B cell (primary cell): Measurements from ENCODE around the gene SRXN1. TPM values are rescaled to one million over a fixed set of nuclear protein-coding genes. Genes with fewer than 3 reads are reported as not detected.

Source experiments
- ATAC-seq: fragments of 200-7000 bp; cut with Tn5 transposase; one replicate; pipeline ENCODE4 v1.10.0; 2021; ENCODE audit warnings: low read depth, mild to moderate bottlenecking, moderate number of reproducible peaks, moderate library complexity
- CTCF ChIA-PET: fragments of 350-600 bp; sonication (Branson Sonifier 250); formaldehyde crosslinking; loops from one replicate; lab custom pipeline; 2021; ENCODE audit warnings: antibody characterized with exemption, inconsistent platforms; lab: Charles Lee
- POLR2A ChIA-PET: fragments of 350-600 bp; sonication (Branson Sonifier 250); formaldehyde crosslinking; loops from one replicate; lab custom pipeline; 2021; ENCODE audit warnings: antibody characterized with exemption; lab: Charles Lee
- DNase-seq: peaks from one replicate; pipeline ENCODE4 v3.0.0; 2013
- H2AFZ ChIP-seq: 2 replicates; pipeline ENCODE4 v1.6.1; 2012; ENCODE audit warnings: mild to moderate bottlenecking, low read depth, low read length; ENCODE audit not compliant: insufficient read depth, poor library complexity, severe bottlenecking
- H3K27ac ChIP-seq, 2 donors: 1 replicate in 1 of 2; 2 replicates in 1 of 2; pipeline ENCODE4 v1.5.1; 2012 to 2013; ENCODE audit warnings: low read length in 2 of 2, mild to moderate bottlenecking in 2 of 2, moderate library complexity in 1 of 2
- H3K27me3 ChIP-seq, 4 experiments: fragments of 200-600 bp in 1 of 4; sonication (generic) in 1 of 4; replicated peaks in 1 of 4; 1 replicate in 2 of 4; 2 replicates in 2 of 4; pipeline versions ENCODE4 v1.6.1 to v1.7.0; 2013 to 2016; ENCODE audit warnings: low read length in 3 of 4, mild to moderate bottlenecking in 2 of 4, mixed read lengths in 1 of 4, moderate library complexity in 1 of 4; ENCODE audit not compliant: insufficient read depth in 4 of 4, control insufficient read depth in 3 of 4; ENCODE audit errors: control extremely low read depth in 1 of 4
- H3K36me3 ChIP-seq, 2 experiments: replicated peaks in 1 of 2; 1 replicate in 1 of 2; 2 replicates in 1 of 2; pipeline versions ENCODE4 v1.6.1 to v1.7.1; 2013; ENCODE audit warnings: low read length in 1 of 2; ENCODE audit not compliant: insufficient read depth in 2 of 2, control insufficient read depth in 1 of 2; ENCODE audit errors: control extremely low read depth in 1 of 2, extremely low read depth in 1 of 2
- H3K4me1 ChIP-seq, 2 donors: fragments of 200-600 bp in 1 of 2; sonication (generic) in 1 of 2; 1 replicate in 1 of 2; 2 replicates in 1 of 2; pipeline versions ENCODE4 v1.5.1 to v1.6.1; 2013 to 2017; ENCODE audit warnings: low read length in 2 of 2; ENCODE audit not compliant: control insufficient read depth in 2 of 2, insufficient read depth in 2 of 2
- H3K4me2 ChIP-seq: replicated peaks from 2 replicates; pipeline ENCODE3; 2012; ENCODE audit warnings: mild to moderate bottlenecking, low read depth, low read length; ENCODE audit not compliant: poor library complexity, severe bottlenecking
- H3K4me3 ChIP-seq, 5 experiments: fragments of 200-600 bp in 1 of 5; sonication (generic) in 1 of 5; 1 replicate in 3 of 5; 2 replicates in 2 of 5; pipeline versions ENCODE4 v1.5.1 to v1.7.0; 2011 to 2016; ENCODE audit warnings: low read length in 4 of 5, mild to moderate bottlenecking in 4 of 5, low read depth in 2 of 5, control low read depth in 1 of 5, moderate library complexity in 1 of 5; ENCODE audit not compliant: insufficient read depth in 1 of 5; ENCODE audit errors: control extremely low read depth in 1 of 5, extremely low read depth in 1 of 5
- H3K79me2 ChIP-seq: fragments of 200-600 bp; sonication (generic); one replicate; pipeline ENCODE4 v1.6.0; 2016; ENCODE audit warnings: low read length; ENCODE audit not compliant: control insufficient read depth, insufficient read depth
- H3K9ac ChIP-seq: fragments of 200-600 bp; sonication (generic); 2 replicates; pipeline ENCODE4 v1.6.1; 2017; ENCODE audit warnings: mild to moderate bottlenecking, low read length, moderate library complexity
- H3K9me3 ChIP-seq, 3 donors: one replicate each; pipeline versions ENCODE4 v1.6.1 to v1.7.1; 2013; ENCODE audit warnings: low read length in 2 of 3; ENCODE audit not compliant: control insufficient read depth in 2 of 3, insufficient read depth in 1 of 3; ENCODE audit errors: control extremely low read depth in 1 of 3
- H4K20me1 ChIP-seq: 2 replicates; pipeline ENCODE4 v1.6.0; 2012; ENCODE audit warnings: mild to moderate bottlenecking, low read length; ENCODE audit not compliant: insufficient read depth, control insufficient read depth, poor library complexity, severe bottlenecking
- H3K27ac Mint-ChIP-seq: one replicate; pipeline ENCODE4 v1.8.0; 2021; ENCODE audit warnings: mixed read lengths
- H3K27me3 Mint-ChIP-seq: one replicate; pipeline ENCODE4 v1.8.0; 2021; ENCODE audit warnings: mixed read lengths
- H3K4me1 Mint-ChIP-seq: one replicate; pipeline ENCODE4 v1.8.0; 2021; ENCODE audit warnings: mixed read lengths
- H3K4me3 Mint-ChIP-seq: one replicate; pipeline ENCODE4 v1.8.0; 2021; ENCODE audit warnings: mixed read lengths
- H3K9me3 Mint-ChIP-seq: one replicate; pipeline ENCODE4 v1.8.0; 2022; ENCODE audit warnings: mixed read lengths; ENCODE audit not compliant: insufficient read depth
- CTCF ChIP-seq: fragments of 200-600 bp; IDR thresholded peaks from one replicate; pipeline ENCODE4 v1.8.0; 2022; ENCODE audit warnings: antibody characterized with exemption, mild to moderate bottlenecking
- EZH2 ChIP-seq: IDR thresholded peaks from 2 replicates; pipeline ENCODE4 v1.6.1; 2012; ENCODE audit warnings: borderline replicate concordance, low read depth, mild to moderate bottlenecking, moderate library complexity, low read length; ENCODE audit not compliant: insufficient read depth, poor library complexity, severe bottlenecking
- WGBS: methylation state at CpG from one replicate; pipeline ENCODE4 v1.1.5; 2013; ENCODE audit warnings: missing lambda C conversion rate; ENCODE audit not compliant: insufficient coverage; 5-methylcytosine and 5-hydroxymethylcytosine counted together
- intact Hi-C: fragments of 100-400 bp; cut with micrococcal nuclease; formaldehyde crosslinking; loops from one replicate; pipeline ENCODE4 v1.10.0; 2022
- polyA plus RNA-seq: library from polyadenylated mRNA; depleted of rRNA; stranded (reverse); fragments of >200 nt; gene quantifications from 2 replicates; pipeline ENCODE4 v1.2.3, GENCODE V29; 2012
- total RNA-seq, 2 donors: library from RNA; stranded (reverse); fragments of 120-200 nt in 1 of 2; gene quantifications; 1 replicate in 1 of 2; 2 replicates in 1 of 2; pipeline versions ENCODE4 v1.2.3 to v1.2.4, GENCODE V29; 2013 to 2022

SRXN1 gene
- total and polyA plus RNA-seq, 2 donors (not counting 1 experiment from before 2014, with no cell fraction given): 1.3 to 4.5 TPM

- H3K27me3 Mint-ChIP-seq: peaks cover 35% of the 10 kb centered on the region
- WGBS: 93% methylated on average over 6 of the region's 6 CpGs
- H3K4me3 Mint-ChIP-seq: no peak overlapping the region
- Histone ChIP-seq H3K4me1 (no peaks in the 10 kb centered on the region), H2AFZ (no peak overlapping the region), H3K4me2 (no peak overlapping the region), H3K36me3 (no peaks in the 10 kb centered on the region), H4K20me1 (no peaks in the 10 kb centered on the region), H3K4me3 (no peak overlapping the region), H3K79me2 (no peaks in the 10 kb centered on the region), H3K9me3 (peaks cover 0 to 4% (median 0%) of the 10 kb centered on the region in 3 donors), H3K27ac (no peak overlapping the region), H3K27me3 (peaks cover 0 to 7% (median 0%) of the 10 kb centered on the region in 4 experiments), H3K9ac (no peak overlapping the region)
- ATAC-seq: no peak
- intact Hi-C loops: no loop called here
- H3K4me1 Mint-ChIP-seq: no peaks in the 10 kb centered on the region
- TF ChIP-seq EZH2 (no peak), CTCF (no peak)
- H3K9me3 Mint-ChIP-seq: no peaks in the 10 kb centered on the region
- no peak overlapping the region for H3K27ac Mint-ChIP-seq
- CTCF ChIA-PET: no interaction called here
- POLR2A ChIA-PET: no interaction called here
- no peak for DNase-seq
Observed at GRCh38 chr20:689348-689747, 36.3 kb upstream of the SRXN1 start.

GRCh38 chr20:688809-689212 lies 35.8 kb upstream of the SRXN1 start:
- H3K4me3 Mint-ChIP-seq: no peak overlapping the region
- no peak overlapping the region for H3K4me2 ChIP-seq
- no peaks in the 10 kb centered on the region for H3K4me1 ChIP-seq
- no peaks in the 10 kb centered on the region for H3K36me3 ChIP-seq
- H3K4me1 Mint-ChIP-seq: no peaks in the 10 kb centered on the region
- WGBS: 89% methylated on average over 13 of the region's 13 CpGs
- H3K27ac Mint-ChIP-seq: no peak overlapping the region
- no peaks in the 10 kb centered on the region for H4K20me1 ChIP-seq
- no peaks in the 10 kb centered on the region for H3K9me3 Mint-ChIP-seq
- peaks cover 30% of the 10 kb centered on the region for H3K27me3 Mint-ChIP-seq
- H3K4me3 ChIP-seq: no peak overlapping the region
- H3K27me3 ChIP-seq: peaks cover 0 to 7% (median 0%) of the 10 kb centered on the region in 4 experiments
- no peak overlapping the region for H3K27ac ChIP-seq
- TF ChIP-seq EZH2: no peak
- no peak for TF ChIP-seq CTCF
- intact Hi-C loops: no loop called here
- H3K9ac ChIP-seq: no peak overlapping the region
- ChIA-PET CTCF (no interaction called here), POLR2A (no interaction called here)
- DNase-seq (no peak), ATAC-seq (no peak)
- H3K79me2 ChIP-seq: no peaks in the 10 kb centered on the region
- peaks cover 0 to 4% (median 0%) of the 10 kb centered on the region in 3 donors for H3K9me3 ChIP-seq
- no peak overlapping the region for H2AFZ ChIP-seq
